ENCODE measurements around the gene POLR3F.

The POLR3F gene

GRCh38 chr20:18506744-18507143 is 39.6 kb downstream of the POLR3F start:
- Histone ChIP-seq H3K4me3 (replicated peaks; ENCODE audit: insufficient read depth, low read length) (peak overlapping the region; percentile 95), H3K27me3 (ENCODE audit: insufficient read depth, poor library complexity, severe bottlenecking) (no peaks in the 10 kb centered on the region), H3K27ac (replicated peaks) (peak overlapping the region; percentile 95)
- DNase-seq (ENCODE audit: low read depth in 1 of 2, low spot score in 1 of 2), result peak in 1 of 2 experiments; percentile 38
- TF ChIP-seq REST (IDR thresholded peaks at IDR 0.05; ENCODE audit: insufficient replicate concordance, low read depth) (no peak), GABPA (IDR thresholded peaks at IDR 0.05; ENCODE audit: low read depth) (no peak), POLR2AphosphoS5 (IDR thresholded peaks at IDR 0.05; ENCODE audit: low read depth) (no peak), SPI1 (IDR thresholded peaks at IDR 0.05; ENCODE audit: borderline replicate concordance, low read depth) (no peak)

- peak; percentile 96 to 98 for DNase-seq (ENCODE audit: low read depth in 1 of 2, low spot score in 1 of 2)
- no peaks in the 10 kb centered on the region for H3K27me3 ChIP-seq (ENCODE audit: insufficient read depth, poor library complexity, severe bottlenecking)
- peak within 1 kb of the TSS; percentile 95 for H3K4me3 ChIP-seq (replicated peaks; ENCODE audit: insufficient read depth, low read length)
- H3K27ac ChIP-seq (replicated peaks), result peak within 1 kb of the TSS; percentile 95
- TF ChIP-seq REST (IDR thresholded peaks at IDR 0.05; ENCODE audit: insufficient replicate concordance, low read depth), result peak; percentile 59
- peak; percentile 84; the same call in 1 of the 2 replicates for TF ChIP-seq POLR2AphosphoS5 (IDR thresholded peaks at IDR 0.05; ENCODE audit: low read depth)
- peak; percentile 73 for TF ChIP-seq GABPA (IDR thresholded peaks at IDR 0.05; ENCODE audit: low read depth)
- no peak for TF ChIP-seq SPI1 (IDR thresholded peaks at IDR 0.05; ENCODE audit: borderline replicate concordance, low read depth)
- no peak for TF ChIP-seq CTCF (IDR thresholded peaks at IDR 0.05; ENCODE audit: insufficient read depth, low read length)
These were observed 40.3 kb downstream of the POLR3F start, which contains the start of gene SEC23B for GRCh38 chr20:18507218-18508191. Gene SEC23B, plus strand, starts transcription at chr20:18507940. Its CDS starts 2,896 bp downstream, at chr20:18510836.

- Histone ChIP-seq H3K27ac (replicated peaks) (peak overlapping the region; percentile 48), H3K27me3 (ENCODE audit: insufficient read depth, poor library complexity, severe bottlenecking) (no peaks in the 10 kb centered on the region), H3K4me3 (replicated peaks; ENCODE audit: insufficient read depth, low read length) (no peak overlapping the region)
- TF ChIP-seq POLR2AphosphoS5 (IDR thresholded peaks at IDR 0.05; ENCODE audit: low read depth) (no peak), SPI1 (IDR thresholded peaks at IDR 0.05; ENCODE audit: borderline replicate concordance, low read depth) (peak; percentile 96)
- peak in 1 of 2 experiments; percentile 59 for DNase-seq (ENCODE audit: low read depth in 1 of 2, low spot score in 1 of 2)
These were observed 44.4 kb downstream of the POLR3F start for GRCh38 chr20:18511571-18511970.

- H3K27ac ChIP-seq (replicated peaks), result no peak overlapping the region
- peak; percentile 18 to 40 for DNase-seq (ENCODE audit: low read depth in 1 of 2, low spot score in 1 of 2)
- no peak overlapping the region for H3K4me3 ChIP-seq (replicated peaks; ENCODE audit: insufficient read depth, low read length)
- TF ChIP-seq GABPA (IDR thresholded peaks at IDR 0.05; ENCODE audit: low read depth), result no peak
- TF ChIP-seq REST (IDR thresholded peaks at IDR 0.05; ENCODE audit: insufficient replicate concordance, low read depth), result no peak
- no peak for TF ChIP-seq CTCF (IDR thresholded peaks at IDR 0.05; ENCODE audit: insufficient read depth, low read length)
- no peak for TF ChIP-seq SPI1 (IDR thresholded peaks at IDR 0.05; ENCODE audit: borderline replicate concordance, low read depth)
- no peak for TF ChIP-seq POLR2AphosphoS5 (IDR thresholded peaks at IDR 0.05; ENCODE audit: low read depth)
- H3K27me3 ChIP-seq (ENCODE audit: insufficient read depth, poor library complexity, severe bottlenecking), result no peaks in the 10 kb centered on the region
These were observed 46.0 kb downstream of the POLR3F start for GRCh38 chr20:18513208-18513607.
